HG03095 (cell line): ENCODE results near the gene APOBEC2.
"Not testable (repeated sequence)": the region's sequence is repeated elsewhere in the genome, so short reads cannot be mapped to it uniquely, and the experiment has no call there.

Experiments
- ATAC-seq: cut with Tn5 transposase; IDR thresholded peaks from one replicate; pipeline ENCODE4 v1.9.1; 2021; ENCODE audit warnings: moderate library complexity; ENCODE audit not compliant: unreplicated experiment

The APOBEC2 gene

GRCh38 chr6:41053041-41053440 is at the start of gene APOBEC2:
Gene APOBEC2 (plus strand): TSS chr6:41053202. CDS start chr6:41053348, 146 bp downstream.
- no peak for ATAC-seq

GRCh38 chr6:41006217-41006616 is 46.8 kb upstream of the APOBEC2 start:
- peak; percentile 62 for ATAC-seq

GRCh38 chr6:41006980-41007379 is 46.0 kb upstream of the APOBEC2 start:
- not testable (repeated sequence) for ATAC-seq

- no peak for ATAC-seq
Measured at GRCh38 chr6:41008011-41008410, 45.0 kb upstream of the APOBEC2 start.

GRCh38 chr6:41009669-41010068 is 43.3 kb upstream of the APOBEC2 start:
- ATAC-seq: no peak

- no peak for ATAC-seq
Measured at GRCh38 chr6:41011673-41012072, 41.3 kb upstream of the APOBEC2 start.

GRCh38 chr6:41013466-41014153 is 39.4 kb upstream of the APOBEC2 start:
- no peak for ATAC-seq

- no peak for ATAC-seq
Measured at GRCh38 chr6:41014780-41015179, 38.2 kb upstream of the APOBEC2 start.

- not testable (repeated sequence) for ATAC-seq
Measured at GRCh38 chr6:41015860-41016259, 37.1 kb upstream of the APOBEC2 start.

GRCh38 chr6:41017663-41018062 is 35.3 kb upstream of the APOBEC2 start:
- ATAC-seq: no peak

GRCh38 chr6:41021832-41022231 is 31.2 kb upstream of the APOBEC2 start:
- ATAC-seq: no peak

- no peak for ATAC-seq
Measured at GRCh38 chr6:41022294-41022693, 30.7 kb upstream of the APOBEC2 start.

GRCh38 chr6:41023114-41023513 is 29.9 kb upstream of the APOBEC2 start:
- ATAC-seq: no peak

- no peak for ATAC-seq
Measured at GRCh38 chr6:41025966-41026530, 27.0 kb upstream of the APOBEC2 start.

- ATAC-seq: no peak
Measured at GRCh38 chr6:41027241-41027640, 25.8 kb upstream of the APOBEC2 start.

- ATAC-seq: peak; percentile 82
Measured at GRCh38 chr6:41027799-41028560, 25.0 kb upstream of the APOBEC2 start.

GRCh38 chr6:41028561-41029412 is 24.2 kb upstream of the APOBEC2 start:
- peak; percentile 31 for ATAC-seq

GRCh38 chr6:41032830-41033229 is 20.2 kb upstream of the APOBEC2 start:
- ATAC-seq: no peak

GRCh38 chr6:41033776-41034175 is 19.2 kb upstream of the APOBEC2 start:
- no peak for ATAC-seq

- no peak for ATAC-seq
Measured at GRCh38 chr6:41036186-41036585, 16.8 kb upstream of the APOBEC2 start.

GRCh38 chr6:41036601-41037000 is 16.4 kb upstream of the APOBEC2 start:
- no peak for ATAC-seq
